Myocyte (in vitro differentiated cells): ENCODE measurements around the gene KCTD13. TPM values are rescaled to one million over a fixed set of nuclear protein-coding genes. Genes with fewer than 3 reads are reported as not detected.
"Not testable (repeated sequence)": the region's sequence is repeated elsewhere in the genome, so short reads cannot be mapped to it uniquely, and the experiment has no call there.

ENCODE experiments used
- DNase-seq: peaks from one replicate; pipeline ENCODE4 v3.0.0-alpha.2; 2012; ENCODE audit warnings: low read depth
- total RNA-seq: library from RNA; depleted of rRNA; stranded (reverse); fragments of >200 nt; gene quantifications from 2 replicates; pipeline ENCODE4 v1.2.3, GENCODE V29; 2014

Gene KCTD13
- total RNA-seq, 1 donor from 2014 or later: 6.8 TPM

- DNase-seq: no peak
Observed at GRCh38 chr16:29908719-29909220, 17.3 kb downstream of the KCTD13 start.

GRCh38 chr16:29907973-29908372, 18.1 kb downstream of the KCTD13 start:
- DNase-seq: no peak

- DNase-seq: no peak
Observed at GRCh38 chr16:29906520-29907244, 19.3 kb downstream of the KCTD13 start.

GRCh38 chr16:29905668-29906067, 20.4 kb downstream of the KCTD13 start:
- DNase-seq: no peak

GRCh38 chr16:29904947-29905346, 21.1 kb downstream of the KCTD13 start:
- DNase-seq: no peak

- DNase-seq: no peak
Observed at GRCh38 chr16:29903590-29903989, 22.4 kb downstream of the KCTD13 start.

GRCh38 chr16:29901607-29901945, 24.4 kb downstream of the KCTD13 start:
- DNase-seq: no peak

GRCh38 chr16:29900888-29901606, 25.0 kb downstream of the KCTD13 start:
- DNase-seq: no peak

- peak; percentile 72 for DNase-seq
Observed at GRCh38 chr16:29900102-29900887, 25.7 kb downstream of the KCTD13 start, which contains the start of gene ASPHD1. Gene ASPHD1 (plus strand): TSS chr16:29900488. CDS start chr16:29900972, 484 bp downstream.

GRCh38 chr16:29899516-29900101, 26.4 kb downstream of the KCTD13 start, which contains the start of gene SEZ6L2:
Gene SEZ6L2 (minus strand): TSS chr16:29899550. CDS start chr16:29899019, 531 bp downstream.
- peak; percentile 74 for DNase-seq

GRCh38 chr16:29898804-29899515, 27.1 kb downstream of the KCTD13 start:
- peak; percentile 24 for DNase-seq

GRCh38 chr16:29898135-29898803, 27.8 kb downstream of the KCTD13 start:
- no peak for DNase-seq

- no peak for DNase-seq
Observed at GRCh38 chr16:29897333-29897732, 28.7 kb downstream of the KCTD13 start.

GRCh38 chr16:29896841-29897240, 29.2 kb downstream of the KCTD13 start:
- no peak for DNase-seq

GRCh38 chr16:29894352-29894751, 31.7 kb downstream of the KCTD13 start:
- DNase-seq: no peak

GRCh38 chr16:29893553-29893952, 32.5 kb downstream of the KCTD13 start:
- no peak for DNase-seq

GRCh38 chr16:29892458-29892813, 33.6 kb downstream of the KCTD13 start:
- DNase-seq: no peak

- no peak for DNase-seq
Observed at GRCh38 chr16:29891525-29892457, 34.2 kb downstream of the KCTD13 start.

GRCh38 chr16:29889372-29889771, 36.7 kb downstream of the KCTD13 start:
- not testable (repeated sequence) for DNase-seq
